ENCODE data around the gene HSPA1L.
"Not testable (repeated sequence)": the region's sequence is repeated elsewhere in the genome, so short reads cannot be mapped to it uniquely, and the experiment has no call there.

HSPA1L gene

DNA sequence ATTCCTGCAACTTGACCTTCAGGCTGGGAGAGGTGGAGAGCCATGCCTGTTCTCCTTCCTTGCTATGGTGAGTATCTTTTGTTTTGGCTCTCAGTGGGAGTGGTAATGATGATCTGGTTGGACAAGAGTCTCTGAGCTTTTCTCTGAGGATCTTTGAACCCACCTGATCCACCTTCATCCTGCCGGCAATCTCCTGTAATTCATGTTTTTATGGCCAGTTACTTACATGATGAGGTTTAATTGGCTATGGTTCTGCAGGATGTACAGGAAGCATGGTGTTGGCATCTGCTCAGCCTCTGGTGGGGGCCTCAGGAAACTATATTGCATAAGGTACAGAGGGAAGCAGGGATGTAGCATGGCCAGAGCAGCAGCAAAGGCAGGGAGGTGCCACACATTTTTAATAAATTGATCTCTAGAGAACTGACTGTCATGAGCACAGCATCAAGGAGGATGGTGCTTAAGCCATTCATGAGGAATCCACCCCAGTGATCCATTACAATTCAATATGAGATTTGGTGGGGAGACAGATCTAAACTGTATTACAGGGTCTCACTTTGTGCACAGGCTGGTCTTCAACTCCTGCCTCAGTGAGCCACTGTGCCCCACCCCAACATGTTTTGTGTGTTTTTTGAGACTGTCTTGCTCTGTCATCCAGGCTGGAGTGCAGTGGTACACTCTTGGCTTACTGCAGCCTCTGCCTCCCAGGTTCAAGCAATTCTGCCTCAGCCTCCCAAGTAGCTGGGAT lies 22.5 kb upstream of the HSPA1L start:
- DNase-seq (ENCODE audit: low read depth, low spot score) = no peak

- peak; percentile 47 for DNase-seq (ENCODE audit: low read depth, low spot score)
These were observed 21.6 kb upstream of the HSPA1L start for GRCh38 chr6:31836474-31837368.

- peak; percentile 24 for DNase-seq (ENCODE audit: low read depth, low spot score)
These were observed 21.0 kb upstream of the HSPA1L start for GRCh38 chr6:31836047-31836473.

- DNase-seq (ENCODE audit: low read depth, low spot score) = peak; percentile 93
These were observed 19.5 kb upstream of the HSPA1L start for GRCh38 chr6:31834367-31835250.

GRCh38 chr6:31831350-31832215 lies 16.5 kb upstream of the HSPA1L start:
- no peak for DNase-seq (ENCODE audit: low read depth, low spot score)

GRCh38 chr6:31830886-31831335 lies 15.8 kb upstream of the HSPA1L start:
- DNase-seq (ENCODE audit: low read depth, low spot score) = no peak

DNA sequence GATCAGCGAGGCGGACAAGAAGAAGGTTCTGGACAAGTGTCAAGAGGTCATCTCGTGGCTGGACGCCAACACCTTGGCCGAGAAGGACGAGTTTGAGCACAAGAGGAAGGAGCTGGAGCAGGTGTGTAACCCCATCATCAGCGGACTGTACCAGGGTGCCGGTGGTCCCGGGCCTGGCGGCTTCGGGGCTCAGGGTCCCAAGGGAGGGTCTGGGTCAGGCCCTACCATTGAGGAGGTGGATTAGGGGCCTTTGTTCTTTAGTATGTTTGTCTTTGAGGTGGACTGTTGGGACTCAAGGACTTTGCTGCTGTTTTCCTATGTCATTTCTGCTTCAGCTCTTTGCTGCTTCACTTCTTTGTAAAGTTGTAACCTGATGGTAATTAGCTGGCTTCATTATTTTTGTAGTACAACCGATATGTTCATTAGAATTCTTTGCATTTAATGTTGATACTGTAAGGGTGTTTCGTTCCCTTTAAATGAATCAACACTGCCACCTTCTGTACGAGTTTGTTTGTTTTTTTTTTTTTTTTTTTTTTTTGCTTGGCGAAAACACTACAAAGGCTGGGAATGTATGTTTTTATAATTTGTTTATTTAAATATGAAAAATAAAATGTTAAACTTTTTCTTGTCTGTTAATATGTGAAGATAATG lies 14.7 kb upstream of the HSPA1L start:
- peak; percentile 56 for DNase-seq (ENCODE audit: low read depth, low spot score)

- peak; percentile 100 for DNase-seq (ENCODE audit: low read depth, low spot score)
These were observed 12.4 kb upstream of the HSPA1L start, which contains the start of gene HSPA1B for GRCh38 chr6:31827286-31828079. Gene HSPA1B, plus strand, starts transcription at chr6:31827738. Its CDS starts 213 bp downstream, at chr6:31827951.

DNA sequence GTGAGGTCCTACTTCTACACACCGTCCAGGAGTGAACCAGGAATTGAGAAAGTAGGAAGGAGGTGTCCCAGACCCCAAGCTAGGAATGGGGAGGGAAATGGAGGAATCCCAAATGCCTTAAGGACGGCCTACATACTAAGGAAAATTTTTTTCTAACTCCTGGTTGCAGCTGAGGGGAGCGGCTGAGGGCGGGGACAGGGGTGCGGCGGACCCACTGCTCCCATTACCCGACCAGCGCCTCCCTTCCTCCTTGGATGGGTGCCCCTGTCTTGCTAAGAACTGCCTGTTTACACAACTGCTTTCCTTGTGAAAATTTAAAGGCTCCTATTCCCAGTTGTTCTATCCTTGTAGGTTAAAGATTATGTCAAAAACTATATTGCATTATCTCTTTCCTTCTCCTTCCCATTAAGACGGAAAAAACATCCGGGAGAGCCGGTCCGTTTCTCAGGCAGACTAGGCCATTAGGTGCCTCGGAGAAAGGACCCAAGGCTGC lies 11.8 kb upstream of the HSPA1L start:
- peak; percentile 89 for DNase-seq (ENCODE audit: low read depth, low spot score)

- no peak for DNase-seq (ENCODE audit: low read depth, low spot score)
These were observed 10.5 kb upstream of the HSPA1L start for GRCh38 chr6:31825553-31825952.

- not testable (repeated sequence) for DNase-seq (ENCODE audit: low read depth, low spot score)
These were observed 8.6 kb upstream of the HSPA1L start for GRCh38 chr6:31823592-31824196.

- DNase-seq (ENCODE audit: low read depth, low spot score) = peak; percentile 79
These were observed 7.1 kb upstream of the HSPA1L start for GRCh38 chr6:31822036-31822821.

DNA sequence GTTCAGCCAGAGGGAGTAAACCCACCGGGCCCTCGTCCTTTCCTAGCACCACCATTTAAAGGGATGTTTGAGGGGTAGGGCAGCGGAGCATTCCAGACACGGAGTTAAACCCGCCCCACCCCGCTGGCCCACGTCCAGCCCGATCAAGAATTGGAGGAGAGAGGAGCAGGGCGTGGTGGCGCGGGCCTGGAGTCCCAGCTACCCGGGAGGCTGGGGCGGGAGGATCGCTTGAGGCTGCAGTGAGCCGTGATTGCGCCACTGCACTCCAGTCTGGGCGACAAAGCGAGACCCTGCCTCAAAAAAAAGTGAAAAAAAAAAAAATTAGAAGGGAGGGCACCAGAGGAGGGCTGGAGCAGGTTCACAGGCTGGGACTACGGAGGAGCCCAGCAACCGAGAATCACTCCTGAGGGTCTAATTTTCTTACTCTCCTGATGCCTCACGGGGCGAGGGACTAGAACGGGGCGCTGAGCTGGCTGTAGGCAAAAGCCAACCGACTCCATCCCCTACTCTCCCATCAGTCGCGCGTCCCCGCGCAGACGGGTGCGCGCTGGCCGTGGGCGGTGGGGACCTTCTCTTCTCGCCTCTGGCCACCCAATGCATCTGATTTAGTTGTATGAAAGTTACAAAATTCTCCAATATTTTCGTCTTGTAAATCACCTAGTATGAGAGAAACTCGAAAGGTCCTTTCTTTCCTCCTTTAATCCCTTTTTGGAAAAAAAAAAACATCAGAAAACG lies 6.4 kb upstream of the HSPA1L start:
- peak; percentile 77 for DNase-seq (ENCODE audit: low read depth, low spot score)

DNA sequence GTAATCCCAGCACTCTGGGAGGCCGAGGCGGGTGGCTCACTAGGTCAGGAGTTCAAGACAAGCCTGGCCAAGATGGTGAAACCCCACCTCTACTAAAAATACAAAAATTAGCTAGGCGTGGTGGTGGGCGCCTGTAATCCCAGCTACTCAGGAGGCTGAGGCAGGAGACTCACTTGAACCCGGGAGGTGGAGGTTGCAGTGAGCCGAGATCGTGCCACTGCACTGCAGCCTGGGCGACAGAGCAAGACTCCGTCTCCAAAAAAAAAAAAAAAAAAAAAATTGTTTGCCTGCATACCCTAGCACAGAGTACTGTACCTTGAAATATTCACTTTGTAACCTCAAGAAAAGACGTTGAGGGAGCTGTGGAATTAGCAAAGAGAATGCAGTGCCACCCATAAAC lies 5.3 kb upstream of the HSPA1L start:
- DNase-seq (ENCODE audit: low read depth, low spot score) = not testable (repeated sequence)

DNA sequence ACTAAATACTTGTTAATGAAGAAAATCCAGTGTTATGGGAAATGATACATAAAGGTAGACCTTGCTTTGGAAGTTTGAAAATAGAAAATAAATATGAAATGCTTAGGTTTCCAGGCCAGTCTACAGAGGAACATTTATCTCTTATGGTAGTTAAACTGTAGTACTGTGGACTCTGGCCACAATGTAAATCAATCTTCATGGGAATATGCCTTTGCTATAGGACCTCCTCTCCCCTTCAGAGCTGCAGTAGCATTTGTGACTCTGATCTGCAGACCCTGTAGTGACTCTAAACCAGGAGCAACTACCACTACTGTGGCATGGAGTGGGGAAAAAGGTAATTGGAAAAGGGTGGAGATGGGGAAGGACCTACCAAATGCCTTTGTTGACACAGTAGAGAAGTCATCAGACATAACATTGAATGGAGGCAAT lies 4.8 kb upstream of the HSPA1L start:
- no peak for DNase-seq (ENCODE audit: low read depth, low spot score)

- not testable (repeated sequence) for DNase-seq (ENCODE audit: low read depth, low spot score)
These were observed 2.9 kb upstream of the HSPA1L start for GRCh38 chr6:31817929-31818511.
